Measurements from ENCODE around the gene CNPY1.

Gene CNPY1

DNA sequence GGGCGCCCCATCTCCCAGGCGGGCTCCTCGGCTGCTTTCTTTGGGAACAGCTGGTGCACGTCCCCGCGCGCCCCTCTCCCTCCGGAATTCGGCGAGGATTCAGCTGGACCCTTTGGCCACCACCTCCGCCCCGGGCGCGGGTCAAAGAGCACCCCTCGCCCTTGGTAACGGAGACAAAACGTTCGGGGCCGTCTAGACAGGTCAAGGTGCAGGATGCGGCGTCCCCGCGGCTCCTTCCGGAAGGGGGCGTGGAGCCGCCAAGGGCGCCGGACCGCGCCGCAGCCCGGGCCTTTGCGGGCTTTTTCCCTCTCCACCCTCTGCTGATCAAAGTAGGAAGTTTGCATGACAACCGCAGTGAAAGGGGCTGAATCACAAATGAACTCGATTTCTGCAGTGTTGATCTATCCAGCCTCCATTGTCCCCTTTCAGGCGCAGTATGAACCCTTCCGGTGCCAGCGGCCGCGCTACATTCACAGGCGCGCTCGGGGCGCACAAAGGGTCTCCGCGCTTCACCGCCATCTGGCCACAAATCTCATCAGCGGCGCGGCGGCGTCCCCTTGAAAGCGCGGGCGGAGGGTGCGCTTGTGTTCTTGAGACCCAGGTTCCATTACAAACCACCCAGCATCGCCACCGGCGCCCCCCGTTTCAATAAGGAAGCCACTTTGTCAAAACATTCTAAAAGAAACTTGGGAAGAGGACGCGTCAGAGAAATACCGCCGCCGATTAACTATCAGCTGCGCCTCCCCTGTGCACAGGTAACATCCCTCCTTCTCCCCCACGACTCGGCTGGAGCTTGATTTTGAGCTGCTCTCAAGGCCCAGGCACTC is 36.4 kb downstream of the CNPY1 start:
- no peak for DNase-seq

DNA sequence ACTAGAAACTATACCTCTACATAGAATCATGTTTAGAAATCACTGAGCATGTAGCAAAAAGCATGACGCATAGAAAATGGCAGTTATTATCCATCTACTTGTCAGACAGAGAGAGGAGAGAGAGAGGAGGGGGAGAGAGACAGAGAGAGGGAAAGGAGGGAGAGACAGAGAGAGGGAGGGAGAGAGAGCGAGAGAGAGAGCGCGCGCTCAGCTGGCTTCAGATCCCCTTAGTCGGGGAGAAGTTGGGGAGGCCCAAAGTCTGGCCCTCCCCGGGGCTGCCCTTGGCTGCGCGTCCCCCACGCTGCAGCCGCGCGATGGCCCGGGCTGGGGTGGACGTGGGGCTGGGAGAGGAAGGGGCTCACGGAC is 37.0 kb downstream of the CNPY1 start:
- no peak for DNase-seq

DNA sequence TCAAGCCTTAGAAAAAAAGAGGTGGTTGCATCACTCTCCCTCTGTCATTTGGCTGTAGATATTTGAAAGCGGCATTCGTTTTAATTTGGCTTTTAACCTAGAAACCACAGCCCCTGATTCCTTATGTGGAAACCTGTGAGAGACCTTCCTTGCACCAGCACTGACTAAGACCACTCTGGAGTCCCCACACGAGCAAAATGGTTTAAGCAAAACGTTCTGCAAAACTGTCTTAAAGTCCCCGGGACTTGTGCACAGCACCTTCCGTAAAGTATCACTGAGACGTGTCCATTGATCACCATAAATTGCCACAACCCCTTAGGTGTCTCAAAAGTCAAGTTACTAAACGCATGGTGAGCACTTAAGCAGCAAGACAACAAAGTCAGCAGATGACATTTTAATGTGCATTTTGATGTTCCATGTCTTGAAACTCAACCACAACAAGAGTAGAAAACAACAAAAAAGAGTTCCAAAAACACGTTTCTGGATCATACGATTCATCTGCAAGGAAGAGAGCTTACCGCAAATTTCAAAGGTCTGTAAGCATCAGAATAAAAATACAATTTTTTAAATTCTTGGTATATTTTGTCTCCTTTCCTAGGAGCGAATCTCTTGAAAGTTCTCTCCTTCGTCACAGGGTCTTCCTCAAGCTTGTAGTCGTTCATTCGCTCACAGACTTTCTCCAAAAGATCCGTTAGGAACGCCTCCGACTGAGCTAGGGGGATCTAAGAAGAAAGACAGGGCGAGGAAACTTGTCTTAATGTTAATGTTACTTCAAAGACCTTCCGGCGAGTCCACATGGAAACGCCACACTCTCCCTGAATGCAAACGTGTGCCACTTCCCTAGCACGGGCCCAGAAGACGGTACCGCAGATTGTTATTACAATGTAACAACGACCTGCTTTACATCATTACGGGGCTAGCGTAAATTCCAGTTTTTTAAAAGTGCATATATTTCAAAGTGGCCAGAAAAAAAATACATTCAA is 37.7 kb downstream of the CNPY1 start:
- DNase-seq: no peak

DNA sequence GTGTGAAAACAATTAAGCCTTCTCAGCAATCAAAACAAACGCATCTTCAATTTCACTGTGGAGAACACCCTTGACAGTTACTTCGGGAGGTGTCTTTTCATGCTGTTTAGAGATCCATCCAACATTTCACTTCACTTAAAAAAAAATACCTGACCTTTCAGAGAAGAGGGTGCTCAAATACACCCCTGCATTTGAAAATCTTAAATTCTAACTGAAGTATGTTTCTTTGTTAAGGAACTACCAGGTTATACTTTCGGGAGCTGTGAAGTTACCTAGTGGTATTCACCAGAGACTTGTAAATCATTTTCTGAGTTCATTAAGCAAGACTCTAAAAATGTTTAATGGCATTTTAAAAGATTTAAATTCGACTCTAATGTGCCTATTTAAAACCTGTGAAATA is 38.8 kb downstream of the CNPY1 start:
- DNase-seq: no peak

DNA sequence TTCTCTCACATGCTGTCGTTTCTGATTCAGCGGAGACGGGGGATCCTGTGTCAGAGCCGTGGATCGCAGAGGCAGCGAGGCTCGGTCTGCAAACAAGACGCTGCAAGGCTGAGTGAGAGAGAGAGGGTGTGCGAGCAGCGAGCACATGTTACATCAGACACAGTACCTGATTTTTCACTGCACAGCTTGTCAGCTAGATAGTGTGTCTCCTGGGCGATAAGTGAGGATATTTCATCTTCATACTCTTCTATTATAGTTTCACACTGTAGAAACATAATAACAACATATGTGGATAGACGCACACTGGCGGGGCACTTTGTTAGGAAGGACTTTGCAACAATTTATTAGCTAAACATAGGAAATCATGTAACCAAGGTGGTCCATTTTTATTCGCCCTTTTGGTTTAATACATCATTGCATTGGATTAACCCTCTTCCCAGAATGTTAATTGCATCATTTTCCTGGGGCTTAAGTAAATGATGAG is 39.5 kb downstream of the CNPY1 start:
- no peak for DNase-seq

DNA sequence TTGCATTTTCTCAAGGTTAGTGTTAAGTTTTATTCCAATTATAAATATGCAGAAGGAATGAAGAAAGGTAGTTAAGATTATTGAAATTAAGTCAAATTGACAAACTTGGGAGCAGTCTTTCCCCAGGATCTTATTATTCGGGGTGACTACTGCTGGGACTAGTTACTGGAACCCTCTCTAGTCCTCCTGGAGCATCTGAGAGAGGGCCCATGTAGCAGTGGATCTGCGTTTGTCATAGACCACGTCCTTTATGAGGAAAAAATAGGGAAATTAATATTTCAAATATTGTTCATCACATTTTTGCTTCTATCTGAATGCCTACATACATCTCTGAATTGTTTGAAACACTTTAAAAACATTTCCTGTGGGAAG is 41.0 kb downstream of the CNPY1 start:
- DNase-seq: no peak

DNA sequence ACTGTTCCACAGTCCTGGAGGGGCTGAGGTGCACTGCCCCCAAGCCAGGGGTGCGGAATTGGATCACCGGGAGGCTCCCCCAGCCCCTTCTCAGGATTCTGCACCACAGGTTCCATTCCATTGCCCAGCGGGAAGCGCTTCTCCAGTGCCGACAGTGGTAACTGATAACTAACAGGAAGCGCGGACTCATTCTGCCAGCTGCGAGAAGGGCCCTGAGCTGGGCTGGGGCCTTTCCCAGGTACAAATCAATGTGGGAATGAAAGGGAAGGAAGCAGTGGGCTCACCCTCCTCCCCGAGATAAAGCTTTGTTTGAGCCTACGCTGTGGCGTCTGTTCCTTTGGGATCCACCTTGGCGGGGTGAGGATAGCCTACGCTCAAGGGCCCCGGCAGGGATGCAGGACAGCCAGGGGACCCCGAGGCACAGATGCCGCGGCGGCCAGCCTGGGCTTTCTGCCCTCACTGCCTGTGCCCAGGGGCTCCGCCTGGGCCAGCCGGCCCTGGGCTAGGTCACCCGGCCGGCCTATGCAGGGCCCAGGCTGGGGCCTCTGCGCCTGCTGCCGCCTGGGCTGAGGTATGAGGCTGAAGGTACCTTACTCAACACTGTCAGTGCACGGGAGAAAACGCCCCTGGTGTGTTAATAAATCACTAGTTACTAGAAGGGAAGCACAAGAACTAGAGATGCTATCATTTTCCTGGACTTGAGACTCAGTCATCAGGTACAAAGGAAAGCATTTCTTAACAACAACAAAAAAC is 49.0 kb downstream of the CNPY1 start:
- DNase-seq: no peak

DNA sequence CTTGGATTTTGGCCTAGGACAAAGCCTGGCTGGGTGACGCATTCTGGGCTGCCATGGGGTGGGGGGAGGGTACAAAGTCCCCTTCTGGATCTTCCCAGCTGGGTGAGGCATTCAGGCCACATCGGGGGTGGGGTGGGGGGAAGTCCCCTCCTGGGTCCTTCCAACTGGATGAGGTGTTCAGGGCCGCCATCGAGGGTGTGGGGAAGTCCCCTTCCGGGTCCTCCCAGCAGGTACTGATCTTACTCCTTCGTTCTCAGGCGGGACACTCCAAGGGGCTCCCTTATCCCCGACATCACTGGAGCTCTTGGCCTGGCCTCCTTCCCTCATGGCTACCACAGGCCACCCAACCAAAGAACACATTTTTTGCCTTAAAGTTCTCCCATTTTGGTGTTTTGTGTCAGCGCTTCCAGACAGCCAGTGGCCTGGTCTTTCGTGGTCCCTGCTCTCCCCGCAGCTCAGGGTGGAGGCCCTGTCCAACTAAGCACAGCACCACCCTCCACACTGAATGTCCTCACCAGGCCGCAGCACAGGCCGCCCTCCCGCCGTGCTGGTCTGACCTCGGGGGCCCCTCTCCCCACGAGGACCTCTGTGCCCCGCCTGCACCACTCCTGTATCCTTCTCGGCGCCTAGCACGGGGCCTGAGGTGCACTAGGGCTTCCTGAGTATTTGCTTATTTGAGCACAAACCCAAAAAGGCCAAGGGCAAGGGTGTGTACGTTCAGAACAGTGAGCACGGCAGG is 49.9 kb downstream of the CNPY1 start:
- no peak for DNase-seq

DNA sequence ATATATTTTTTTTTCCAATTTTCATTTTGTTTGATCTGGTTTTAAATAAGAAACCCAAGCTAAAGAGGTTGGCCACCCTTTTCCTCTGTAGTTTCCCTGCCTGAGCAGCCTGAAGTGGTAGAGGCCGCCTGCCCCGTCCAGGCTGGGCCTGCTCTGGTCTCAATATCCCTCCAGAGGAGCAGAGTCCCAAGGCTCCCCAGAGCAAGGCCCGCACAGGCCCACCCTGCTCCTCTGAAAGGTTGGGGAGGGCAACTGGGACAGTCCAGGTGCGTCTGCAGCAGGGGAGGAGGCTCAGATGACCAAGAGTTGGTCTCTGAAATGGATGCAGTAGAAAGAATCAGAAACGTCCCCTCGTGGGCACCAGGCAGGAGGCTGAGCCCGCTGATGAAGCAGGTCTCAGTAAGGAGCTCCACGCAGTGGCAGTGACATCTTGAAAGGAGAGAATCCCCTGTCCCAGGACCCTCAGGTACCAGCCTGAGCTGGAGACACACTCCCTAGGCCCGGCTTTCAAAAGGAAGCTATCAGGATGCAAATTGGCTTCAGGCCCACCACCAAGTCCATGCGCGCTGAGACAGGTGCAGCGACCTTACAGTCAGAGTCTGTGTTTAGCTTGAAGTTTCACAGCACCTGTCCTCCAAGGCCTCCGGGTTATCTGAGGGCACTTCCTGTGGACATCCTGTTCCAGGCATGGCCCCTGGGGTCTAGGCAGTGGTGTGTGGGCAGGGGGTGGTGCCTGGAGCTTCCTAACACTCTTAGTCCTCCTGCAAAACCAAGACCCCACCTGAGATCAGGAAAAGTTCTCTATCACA is 50.7 kb downstream of the CNPY1 start:
- no peak for DNase-seq

DNA sequence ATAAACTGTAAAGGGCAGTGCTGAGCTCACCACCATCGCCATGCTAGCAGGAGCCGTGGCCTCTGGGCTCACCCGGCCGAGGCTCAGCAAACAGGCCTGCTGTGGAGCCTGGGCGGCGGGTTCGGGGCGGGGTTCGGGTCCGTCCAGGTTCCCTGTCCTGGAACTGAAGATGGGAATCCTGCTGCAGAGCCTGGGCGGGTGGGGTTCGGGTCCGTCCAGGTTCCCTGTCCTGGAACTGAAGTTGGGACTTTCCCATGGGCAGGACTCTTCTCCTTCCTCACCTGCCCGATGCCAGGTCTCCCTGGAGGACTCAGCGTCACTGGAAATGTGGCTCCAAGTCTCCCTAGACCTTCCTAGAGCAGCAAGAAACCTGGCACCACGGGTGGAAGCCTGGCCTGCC is 51.8 kb downstream of the CNPY1 start:
- DNase-seq: no peak

DNA sequence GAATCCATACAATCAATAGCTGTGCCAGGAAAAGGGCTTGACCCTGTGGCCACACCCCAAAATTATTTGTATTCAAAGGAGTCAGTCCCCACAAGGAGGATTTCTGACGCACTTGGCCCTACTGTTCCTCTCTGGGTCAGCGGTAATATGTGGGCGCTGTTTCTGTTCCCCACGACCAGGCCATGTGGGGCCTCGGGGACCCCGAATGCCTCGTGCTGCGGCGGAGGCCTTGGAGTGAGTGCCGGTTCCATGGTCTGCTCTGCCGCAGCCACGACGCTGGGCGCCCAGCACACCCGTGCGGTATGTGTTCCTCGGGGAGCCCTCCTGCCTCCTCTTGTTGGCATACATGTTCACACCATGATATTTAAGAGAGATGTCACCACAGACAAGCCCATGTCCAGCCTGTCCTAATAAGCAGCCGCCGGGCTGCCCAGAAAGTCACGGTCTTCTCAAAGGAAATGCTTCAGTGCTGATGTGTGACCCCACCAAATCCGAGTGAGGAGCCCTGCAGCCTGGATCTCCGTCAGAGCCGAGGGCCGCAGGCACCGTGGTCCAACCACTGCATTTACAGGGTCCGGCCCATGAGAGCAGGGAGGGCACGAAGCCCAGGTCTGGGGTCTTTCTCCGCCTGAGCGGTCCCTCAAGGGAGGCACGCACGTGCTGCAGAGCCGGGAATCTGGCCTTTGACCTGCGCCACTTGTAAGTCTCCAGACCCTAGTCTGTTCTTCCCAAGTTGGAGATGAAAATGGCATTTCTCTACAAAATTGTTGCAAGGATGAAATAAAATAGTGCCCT is 52.4 kb downstream of the CNPY1 start:
- DNase-seq: no peak

DNA sequence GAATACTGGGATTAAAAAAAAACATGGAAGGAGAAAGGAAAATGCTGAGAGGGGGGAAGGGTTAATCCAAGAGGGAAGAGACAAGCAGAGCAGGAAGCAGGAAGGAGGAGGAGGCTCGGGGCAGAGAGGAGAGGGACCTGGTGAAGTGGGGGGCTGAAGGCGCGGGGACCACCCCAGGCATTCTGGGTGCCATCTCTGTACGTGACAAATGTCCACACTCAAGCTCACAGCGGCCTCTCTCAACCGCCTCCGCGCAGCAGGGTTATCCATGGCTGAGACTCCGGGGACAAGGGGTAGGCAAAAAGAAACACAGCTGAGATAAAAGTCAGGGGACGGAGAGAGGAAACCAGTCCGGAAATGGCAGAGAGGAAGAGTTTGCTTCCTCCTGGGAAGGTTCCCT is 54.5 kb downstream of the CNPY1 start:
- no peak for DNase-seq

DNA sequence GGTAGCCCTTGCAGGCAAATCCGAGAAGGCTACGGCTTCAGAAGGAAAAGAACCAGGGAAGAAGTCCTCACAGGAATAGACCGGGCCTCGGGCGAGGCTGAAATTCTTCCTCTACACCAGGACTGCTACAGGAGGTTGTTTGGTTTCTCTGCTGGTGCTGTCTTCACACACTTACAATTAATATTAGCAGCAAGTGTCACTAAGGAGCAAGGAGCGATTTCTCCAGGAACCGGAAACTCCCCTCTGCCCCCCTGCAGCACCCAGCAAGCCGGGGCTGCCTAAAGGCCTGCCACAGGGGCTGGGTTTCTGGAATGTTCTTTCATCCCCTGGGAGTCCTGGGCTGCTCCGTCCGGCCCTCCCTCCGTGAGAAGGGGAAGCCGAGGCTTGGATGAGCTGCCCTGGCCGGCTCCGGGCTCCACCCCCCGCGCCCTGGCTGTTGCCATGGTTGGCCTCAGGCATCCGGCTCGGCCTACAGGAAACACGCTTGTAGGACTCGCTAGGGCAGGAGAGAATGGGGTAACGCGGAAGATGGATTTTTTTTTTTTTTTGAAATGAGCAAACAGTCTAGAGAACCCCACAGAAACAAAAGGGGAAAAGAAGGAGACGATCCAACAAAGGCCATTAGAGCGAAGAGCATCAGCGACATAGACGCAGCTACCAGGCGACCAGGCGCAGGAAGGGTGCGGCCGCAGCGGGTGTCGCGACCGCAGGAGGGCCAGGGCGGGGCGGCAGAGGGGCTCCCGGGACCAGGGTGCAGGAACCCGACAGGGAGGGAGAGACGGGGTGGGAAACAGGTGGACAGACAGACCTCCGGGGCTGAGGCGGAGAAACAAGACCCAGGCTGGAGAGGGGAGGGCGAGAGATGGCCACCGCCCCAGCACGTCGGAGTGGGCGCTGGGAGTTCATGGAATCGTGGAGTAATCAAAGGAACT is 55.4 kb downstream of the CNPY1 start:
- DNase-seq: peak; percentile 51

DNA sequence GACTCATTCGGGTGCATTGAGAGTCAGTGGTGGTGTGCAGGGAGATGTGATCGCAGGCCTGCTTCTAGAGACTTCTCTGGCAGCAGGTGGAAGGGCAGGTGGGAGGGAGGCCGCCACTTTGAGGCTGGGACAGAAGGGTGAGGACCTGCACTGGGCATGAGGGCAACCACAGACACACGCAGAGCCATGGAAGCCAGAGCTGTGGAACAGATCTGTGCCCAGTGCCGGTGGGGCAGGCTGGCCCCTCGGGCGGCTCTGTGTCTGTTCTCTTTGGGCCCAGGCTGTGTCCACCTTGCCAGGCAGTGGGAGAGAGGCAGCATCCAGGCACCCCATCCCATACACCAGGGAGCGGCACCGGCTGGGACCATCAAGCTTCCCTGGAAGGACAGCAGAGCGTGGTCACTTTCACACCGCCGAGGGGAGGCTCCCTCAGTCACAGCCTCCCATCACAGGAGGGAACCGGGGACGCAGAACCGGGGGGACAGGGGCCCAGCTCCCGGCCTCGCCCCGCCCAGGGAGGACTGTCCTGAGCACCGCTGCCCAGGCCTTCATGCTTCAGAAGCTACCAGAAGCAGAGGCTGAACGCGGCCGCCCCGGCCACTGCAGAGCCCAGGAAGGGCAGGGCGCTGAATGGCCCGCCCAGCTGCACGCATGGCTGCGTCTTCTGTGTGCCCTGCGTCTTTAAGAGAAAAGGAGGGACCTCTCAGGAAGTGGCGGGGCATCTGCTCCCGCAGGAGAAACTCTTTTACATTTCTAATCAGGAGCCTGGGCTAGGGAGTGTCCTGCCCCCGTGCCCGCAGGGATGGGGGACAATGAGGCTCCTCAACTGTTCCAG is 56.3 kb downstream of the CNPY1 start:
- DNase-seq: no peak

DNA sequence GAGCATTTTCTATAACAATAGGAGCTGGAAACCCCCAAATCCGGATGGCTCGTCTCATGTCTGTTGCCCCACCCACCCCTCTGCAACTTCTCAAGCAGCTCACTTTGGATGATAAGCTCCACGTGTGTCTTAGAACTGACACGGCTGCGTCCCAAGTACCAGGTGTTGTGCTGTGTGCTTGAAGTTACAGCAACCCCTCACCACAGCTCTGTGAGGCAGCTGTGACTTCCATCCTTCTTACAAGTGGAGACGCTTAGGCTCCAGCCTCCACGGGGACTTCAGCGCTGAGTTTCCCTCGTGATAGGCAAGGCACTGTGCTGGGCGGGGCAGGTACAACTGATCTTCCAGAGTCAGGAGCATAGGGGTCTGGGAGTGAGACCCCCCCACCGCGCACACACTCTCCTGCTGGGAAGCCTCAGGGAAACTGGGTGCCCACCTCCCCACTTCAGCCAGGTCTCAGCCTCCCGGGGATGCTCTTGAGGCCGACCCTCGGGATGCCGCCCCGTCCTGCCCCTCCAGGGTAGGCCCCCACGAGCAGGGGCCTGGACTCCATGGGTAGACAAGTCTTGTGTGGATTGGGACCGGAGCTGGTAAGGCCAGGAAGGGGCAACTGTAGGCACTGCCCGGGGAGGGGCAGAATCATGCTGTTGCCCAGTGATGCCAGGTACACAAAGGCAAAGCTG is 57.1 kb downstream of the CNPY1 start:
- DNase-seq: no peak

DNA sequence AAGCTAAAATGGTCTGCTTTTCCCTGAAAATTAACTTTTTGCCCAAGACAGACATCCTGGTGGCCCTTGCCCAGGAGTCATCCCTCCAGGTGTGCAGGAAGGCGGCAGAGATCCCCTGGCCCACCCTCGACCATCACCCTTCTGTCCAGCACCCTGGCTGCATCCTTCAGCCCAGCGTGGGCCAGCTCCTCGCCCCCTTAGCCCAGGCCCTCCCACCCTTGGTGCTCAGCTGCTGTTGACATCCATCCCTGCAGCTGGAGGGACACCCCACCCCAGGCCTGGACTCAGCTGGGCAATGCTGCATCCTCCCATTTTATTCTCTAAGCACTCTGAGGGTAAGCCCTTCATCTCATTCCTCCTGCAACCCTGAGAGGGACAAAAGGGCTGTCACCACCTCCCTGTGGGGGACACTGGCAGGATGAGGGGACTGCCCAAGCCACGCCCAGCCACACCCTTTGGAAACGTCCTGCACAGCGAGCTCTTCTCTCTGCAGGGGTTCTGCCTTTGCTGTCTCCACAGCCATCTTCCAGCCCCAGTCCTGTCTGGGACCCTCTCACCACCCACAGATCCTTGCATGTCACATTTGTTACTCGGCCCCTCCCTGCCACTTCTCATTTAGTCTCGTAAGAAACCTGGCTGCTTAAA is 57.8 kb downstream of the CNPY1 start:
- no peak for DNase-seq

All from CD4-positive, alpha-beta T cell treated with Interleukin-17A for 4 hours (primary cell).